Suppressor macrophage treated with lipopolysaccharide for 1 hour (primary cell): ENCODE results near the gene HJURP.

Source experiments
- DNase-seq, 3 donors: peaks; one replicate each; pipeline ENCODE4 v3.0.0-alpha.2; 2020 to 2022

HJURP gene

GRCh38 chr2:233829193-233830110 lies 24.9 kb downstream of the HJURP start:
- no peak for DNase-seq

DNA sequence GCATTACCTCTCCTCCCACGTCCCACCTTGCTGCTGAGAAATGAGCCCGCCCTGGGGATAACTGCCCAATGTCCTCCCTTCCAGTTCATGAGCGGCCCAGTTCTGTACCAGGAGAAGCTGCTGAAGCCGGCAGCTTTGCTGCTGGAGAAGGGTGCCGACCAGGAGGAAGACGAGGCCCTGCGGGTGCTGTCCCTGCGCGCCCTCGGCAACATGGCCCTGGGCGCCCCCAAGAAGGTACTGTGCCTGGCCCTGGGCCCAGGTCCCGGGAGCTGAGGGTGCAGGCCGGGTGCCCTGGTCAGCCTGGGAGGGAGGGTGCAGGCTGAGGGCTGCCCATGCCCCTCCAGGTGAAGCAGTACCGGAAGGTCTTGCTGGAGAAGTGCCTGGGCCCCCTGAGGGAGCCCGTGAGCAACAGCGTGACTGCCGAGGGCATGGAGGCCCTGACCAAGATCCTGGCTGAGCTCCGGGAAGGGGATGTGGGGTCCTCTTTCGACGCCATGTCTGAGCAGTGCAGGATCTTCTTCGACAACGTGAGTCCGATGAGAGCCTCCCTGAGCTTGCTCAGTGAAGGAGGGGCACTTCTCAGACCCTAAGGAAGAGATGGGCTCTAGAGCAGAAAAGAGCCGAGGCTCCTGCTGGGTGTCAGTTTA lies 25.7 kb downstream of the HJURP start:
- DNase-seq, result no peak

- DNase-seq, result no peak
These were observed 30.0 kb downstream of the HJURP start for GRCh38 chr2:233824373-233824772.

GRCh38 chr2:233823731-233824121 lies 30.6 kb downstream of the HJURP start:
- DNase-seq, result no peak

DNA sequence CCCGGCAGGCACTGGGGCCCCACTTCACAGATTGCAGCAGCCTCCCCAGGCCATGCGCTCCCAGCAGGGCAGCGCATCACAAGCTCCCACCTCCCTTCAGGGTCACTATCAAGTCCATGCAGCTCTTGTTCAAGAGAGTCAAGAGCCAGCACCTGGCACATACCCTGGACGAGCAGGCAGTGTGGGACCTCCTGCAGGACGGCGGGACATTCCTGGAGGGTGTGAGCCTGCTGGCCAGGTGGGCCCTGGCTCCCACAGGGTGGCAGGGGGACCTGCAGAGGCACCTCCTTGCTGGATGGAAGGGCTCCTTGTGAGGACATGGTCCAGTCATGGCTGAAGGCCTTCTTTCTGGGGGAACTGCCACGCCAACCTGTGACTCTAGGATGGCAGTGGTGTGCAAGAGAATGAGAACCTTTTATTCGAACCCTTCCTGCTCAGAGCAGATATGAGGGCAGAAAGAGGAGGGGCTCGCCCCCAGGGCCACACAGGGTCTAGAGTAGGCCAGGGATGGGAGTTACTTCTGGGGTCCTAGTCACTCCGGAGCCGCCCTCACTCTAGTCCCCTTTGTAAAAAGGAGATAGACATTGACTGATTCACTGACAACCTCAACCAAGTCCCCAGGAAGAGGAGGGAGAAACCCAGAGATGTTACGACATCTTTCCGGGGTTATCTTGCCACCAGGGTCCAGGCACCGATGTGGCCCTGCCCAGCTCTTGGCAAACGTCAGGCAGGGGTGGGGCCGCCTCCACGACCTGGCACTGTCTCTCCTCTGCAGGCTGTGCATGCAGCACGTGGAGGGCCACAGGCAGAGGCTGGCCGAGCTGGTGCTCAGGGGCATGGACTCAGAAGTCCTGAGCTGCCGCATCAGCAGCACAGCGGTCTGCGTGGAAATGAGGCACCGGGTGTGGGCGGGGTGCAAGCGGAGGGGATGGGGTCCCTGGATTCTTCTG lies 31.3 kb downstream of the HJURP start:
- DNase-seq, result no peak

- DNase-seq, result no peak
These were observed 32.1 kb downstream of the HJURP start for GRCh38 chr2:233822101-233822771.

DNA sequence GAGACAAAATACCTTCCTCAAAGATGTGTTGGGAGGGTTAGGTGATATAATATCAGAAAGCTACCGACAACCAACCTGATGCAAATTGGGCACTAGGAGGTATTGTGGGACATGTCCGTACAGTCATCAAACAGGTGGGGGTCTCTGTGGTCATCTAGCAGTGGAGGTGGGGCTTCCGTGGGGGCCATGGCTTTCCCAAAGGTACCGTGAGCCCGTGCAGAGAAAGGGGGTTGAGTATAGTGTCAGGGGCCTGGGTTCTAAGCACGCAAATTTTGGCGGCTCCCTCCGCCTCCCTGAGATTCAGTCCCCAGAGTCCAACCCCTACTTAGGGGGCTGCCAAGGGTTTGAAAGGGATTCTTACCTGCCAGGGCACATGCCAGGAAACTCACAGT lies 32.6 kb downstream of the HJURP start:
- no peak for DNase-seq

DNA sequence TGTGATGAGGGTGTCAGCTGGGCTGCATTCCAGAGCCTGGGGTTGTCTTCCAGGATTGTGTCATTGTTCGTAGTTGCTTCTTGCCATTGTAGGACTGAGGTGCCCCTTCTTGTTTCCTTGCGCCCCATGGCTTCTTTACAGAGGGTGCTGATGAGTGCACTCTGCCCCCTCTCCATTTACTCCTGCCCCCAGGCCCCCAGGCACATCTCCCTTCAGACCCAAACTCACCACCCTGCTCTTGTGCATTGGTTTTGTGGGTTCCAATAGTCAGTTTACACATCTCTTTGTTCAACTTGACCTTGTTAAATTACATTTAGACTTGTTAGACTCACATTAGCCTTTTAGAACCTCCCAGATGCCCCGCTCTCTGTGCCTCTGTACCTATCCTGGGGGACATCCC lies 33.1 kb downstream of the HJURP start:
- no peak for DNase-seq

DNA sequence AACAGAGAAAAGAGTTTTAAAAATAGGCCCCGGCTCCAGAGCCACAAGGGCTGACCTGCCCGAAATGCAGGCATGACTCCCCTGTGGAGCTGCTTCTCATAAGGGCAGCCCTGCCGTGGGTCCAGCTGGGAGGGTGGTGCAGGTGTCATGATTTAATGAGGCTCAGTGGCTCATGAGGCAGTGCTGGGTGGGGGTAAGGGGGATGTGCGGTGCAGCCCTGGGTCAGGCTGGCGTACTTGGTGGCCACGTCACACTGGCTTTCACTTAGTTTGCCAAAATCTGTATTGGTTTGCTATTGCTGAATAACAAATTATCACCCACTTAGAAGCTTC lies 33.6 kb downstream of the HJURP start:
- DNase-seq, result no peak

GRCh38 chr2:233819884-233820773 lies 34.2 kb downstream of the HJURP start:
- DNase-seq, result no peak

DNA sequence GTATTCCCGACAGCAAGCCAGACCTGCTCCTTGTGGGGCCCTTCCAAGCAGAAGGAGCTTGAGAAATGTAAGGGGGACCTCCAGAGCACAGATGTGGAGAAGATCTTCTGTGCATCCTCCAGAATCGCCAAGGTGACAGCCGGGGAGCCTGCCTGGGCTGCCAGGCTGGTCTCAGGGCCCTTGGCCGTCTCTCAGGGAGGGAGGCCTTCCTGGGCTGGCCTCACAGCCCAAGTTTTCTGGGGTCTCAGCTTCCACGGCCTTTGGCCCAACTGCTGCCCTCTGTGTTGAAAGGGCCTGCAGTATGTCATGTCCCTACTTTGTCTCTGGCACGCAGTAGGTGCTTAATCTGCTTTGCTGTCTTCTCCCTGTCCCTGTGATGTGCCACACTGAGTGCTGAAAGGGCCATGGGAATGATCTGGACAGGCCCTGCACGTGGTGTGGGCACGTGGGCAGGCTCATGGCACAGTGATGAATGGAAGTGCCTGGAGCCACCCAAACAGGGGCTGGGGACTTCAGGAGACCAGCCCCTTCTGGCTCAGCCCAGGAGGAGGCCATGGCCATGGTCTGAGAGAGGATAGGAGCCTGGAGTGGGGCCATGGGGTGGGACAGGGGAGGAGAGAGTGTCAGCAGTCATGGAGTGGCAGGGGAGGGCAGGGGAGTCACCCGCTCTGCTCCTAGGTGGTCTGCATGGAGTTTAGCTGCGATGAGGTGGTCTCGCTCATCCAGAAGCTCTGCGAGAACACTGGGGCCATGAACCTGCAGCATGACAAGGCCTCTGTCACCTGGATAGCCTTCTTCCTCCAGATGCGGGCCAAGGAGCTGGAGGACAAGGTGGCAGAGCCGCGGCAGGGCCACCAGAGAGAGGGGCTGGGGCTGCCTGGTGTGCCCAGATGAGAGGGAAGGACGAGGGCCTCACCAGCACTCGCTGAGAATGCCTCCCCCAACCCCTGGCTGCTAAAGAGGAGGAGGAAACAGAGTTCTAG lies 35.4 kb downstream of the HJURP start:
- no peak for DNase-seq

- no peak for DNase-seq
These were observed 36.2 kb downstream of the HJURP start for GRCh38 chr2:233817995-233818638.

DNA sequence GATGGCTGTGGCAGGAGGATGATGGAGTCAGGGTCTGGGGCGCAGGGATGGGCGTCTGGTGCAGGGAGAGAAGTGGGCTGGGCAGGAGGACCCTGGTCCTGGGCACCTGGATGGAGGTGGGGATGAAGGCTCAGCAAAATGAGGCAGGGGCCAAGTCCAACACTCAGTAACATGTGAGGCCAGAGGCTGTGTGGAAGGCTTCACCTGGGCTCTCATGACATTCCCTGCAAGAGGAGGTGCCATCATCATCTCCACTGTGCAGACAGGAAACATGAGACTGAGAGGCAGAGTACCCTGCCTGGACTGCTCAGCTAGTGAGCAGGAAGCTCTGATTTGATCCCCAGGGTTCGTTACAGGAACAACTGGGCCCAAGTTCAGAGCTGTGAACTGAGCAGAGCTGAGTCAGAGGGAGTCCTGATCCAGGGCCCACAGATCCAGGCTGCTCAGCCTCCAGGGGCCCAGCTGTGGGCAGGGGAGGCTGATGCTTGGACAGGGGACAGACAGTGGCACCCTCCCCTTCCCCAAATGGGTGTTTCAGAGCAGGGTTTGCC lies 36.9 kb downstream of the HJURP start:
- no peak for DNase-seq

GRCh38 chr2:233816771-233817170 lies 37.6 kb downstream of the HJURP start:
- DNase-seq, result no peak

GRCh38 chr2:233816334-233816733 lies 38.0 kb downstream of the HJURP start:
- no peak for DNase-seq

GRCh38 chr2:233815861-233816260 lies 38.5 kb downstream of the HJURP start:
- DNase-seq, result no peak

DNA sequence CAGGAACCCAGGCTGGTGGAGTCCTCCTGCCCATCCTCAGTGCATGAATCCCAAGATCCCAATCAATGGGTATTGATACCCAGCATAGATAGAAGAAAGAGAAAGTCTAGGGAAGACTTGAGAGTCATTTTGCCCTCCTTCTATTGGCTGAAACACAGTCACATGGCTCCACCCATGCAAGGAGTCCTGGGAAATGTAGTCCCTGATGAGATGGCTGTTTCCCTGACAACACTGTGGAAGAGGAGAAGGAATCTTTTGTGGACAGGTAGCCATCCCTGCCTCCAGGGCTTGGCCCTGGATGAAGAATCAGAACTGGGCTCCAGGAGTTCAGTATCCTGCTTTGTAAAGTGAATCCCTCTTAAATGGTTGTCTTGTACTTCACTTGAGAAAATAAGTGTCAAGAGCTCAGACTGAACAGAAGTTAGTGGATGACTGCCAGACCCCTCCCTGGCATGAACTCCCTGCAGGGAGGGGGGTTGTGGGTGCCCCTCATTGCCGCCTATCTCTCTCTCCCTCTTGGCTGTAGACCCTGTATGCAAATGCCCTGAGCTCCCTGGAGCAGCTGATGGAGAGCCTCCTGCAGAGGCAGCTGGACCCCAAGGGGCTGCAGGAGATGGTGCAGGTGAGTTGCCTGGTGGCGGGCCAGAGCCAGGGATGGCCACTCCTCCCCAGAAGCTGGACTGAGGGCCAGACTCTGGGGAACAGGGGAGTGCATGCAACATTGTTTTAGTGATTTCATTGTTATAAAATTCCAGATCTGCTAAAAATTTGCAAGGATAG lies 40.1 kb downstream of the HJURP start:
- DNase-seq, result no peak

DNA sequence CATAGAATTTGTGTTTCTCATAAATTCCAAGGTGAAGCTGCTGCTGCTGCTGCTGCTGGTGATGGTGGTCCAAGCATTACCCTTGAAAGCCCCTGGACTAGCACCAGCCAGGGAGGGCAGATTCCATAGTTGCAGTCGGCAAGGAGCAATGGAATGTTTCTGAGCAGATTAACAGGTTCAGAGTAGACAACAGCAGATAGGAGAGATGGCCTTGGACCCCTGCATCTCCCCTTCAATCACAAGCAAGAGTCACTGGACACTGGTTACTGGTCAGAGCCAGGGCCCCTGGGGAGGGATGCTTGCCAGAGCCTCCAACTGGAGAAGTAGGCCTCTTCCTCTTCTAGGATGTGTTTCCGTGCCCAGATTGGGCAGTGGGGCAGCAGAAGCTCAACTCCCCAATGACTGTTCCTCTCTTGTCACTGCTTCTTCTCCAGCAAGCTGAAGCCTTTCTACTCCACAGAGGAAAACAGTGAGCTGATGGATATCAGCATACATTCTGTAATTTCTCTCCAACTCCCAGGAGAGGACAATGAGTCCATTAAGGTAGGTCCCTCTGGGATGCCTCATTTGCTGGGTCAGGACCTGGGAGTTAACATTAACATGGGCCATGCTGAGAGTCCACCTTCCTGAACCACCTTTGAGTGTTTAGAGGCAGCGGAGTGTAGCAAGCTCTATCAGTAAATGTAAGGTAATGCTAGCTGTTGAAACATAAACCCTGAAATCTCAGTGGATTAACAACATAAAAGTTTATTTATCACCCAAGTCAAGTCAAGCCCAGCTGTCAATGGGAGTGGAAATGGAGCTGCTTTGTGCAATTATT lies 40.9 kb downstream of the HJURP start:
- no peak for DNase-seq
